GM18870 (cell line): ENCODE data around the gene PAK6.

Source experiments
- ATAC-seq: cut with Tn5 transposase; IDR thresholded peaks from one replicate; pipeline ENCODE4 v1.9.1; 2021; ENCODE audit warnings: moderate library complexity; ENCODE audit not compliant: unreplicated experiment

The PAK6 gene

GRCh38 chr15:40307421-40308211 lies 68.8 kb downstream of the PAK6 start, which contains the start of gene PLCB2:
TSS of gene PLCB2 (minus strand) at chr15:40307935. CDS start at chr15:40307672, 263 bp downstream.
- ATAC-seq, result no peak

GRCh38 chr15:40309344-40309862 lies 70.5 kb downstream of the PAK6 start:
- no peak for ATAC-seq

- no peak for ATAC-seq
Measured at GRCh38 chr15:40310001-40310959, 71.4 kb downstream of the PAK6 start.

- ATAC-seq, result no peak
Measured at GRCh38 chr15:40310993-40311392, 72.1 kb downstream of the PAK6 start.

- ATAC-seq, result no peak
Measured at GRCh38 chr15:40312370-40313158, 73.7 kb downstream of the PAK6 start.

GRCh38 chr15:40313531-40314398 lies 74.9 kb downstream of the PAK6 start:
- ATAC-seq, result no peak

GRCh38 chr15:40314723-40315276 lies 75.9 kb downstream of the PAK6 start:
- no peak for ATAC-seq

GRCh38 chr15:40316931-40317330 lies 78.1 kb downstream of the PAK6 start:
- ATAC-seq, result no peak

GRCh38 chr15:40317580-40317979 lies 78.7 kb downstream of the PAK6 start:
- no peak for ATAC-seq

- no peak for ATAC-seq
Measured at GRCh38 chr15:40320409-40320808, 81.5 kb downstream of the PAK6 start.

GRCh38 chr15:40320931-40321371 lies 82.1 kb downstream of the PAK6 start:
- ATAC-seq, result peak; percentile 35

- no peak for ATAC-seq
Measured at GRCh38 chr15:40322531-40323238, 83.8 kb downstream of the PAK6 start.

GRCh38 chr15:40323239-40323952 lies 84.5 kb downstream of the PAK6 start, which contains the start of gene INAFM2:
TSS of gene INAFM2 (plus strand) at chr15:40323692. CDS start at chr15:40324056, 364 bp downstream.
- ATAC-seq, result peak; percentile 72

- no peak for ATAC-seq
Measured at GRCh38 chr15:40323953-40324937, 85.4 kb downstream of the PAK6 start.

- ATAC-seq, result no peak
Measured at GRCh38 chr15:40325188-40325587, 86.3 kb downstream of the PAK6 start.

GRCh38 chr15:40325700-40326099 lies 86.8 kb downstream of the PAK6 start:
- ATAC-seq, result no peak
